H4 (cell line): ENCODE results near the gene PNPLA1. TPM values are rescaled to one million over a fixed set of nuclear protein-coding genes. Genes with fewer than 3 reads are reported as not detected.
A peak's percentile ranks its signal among the peaks of the same experiment; 100 is the strongest.
"Not testable (repeated sequence)": the region's sequence is repeated elsewhere in the genome, so short reads cannot be mapped to it uniquely, and the experiment has no call there.

Source experiments
- DNase-seq: peaks from one replicate; pipeline ENCODE4 v3.0.0-alpha.2; 2015; ENCODE audit warnings: low spot score
- total RNA-seq: library from RNA; depleted of rRNA; stranded (reverse); fragments of >200 nt; shearing (Covaris generic); gene quantifications from 2 replicates; pipeline ENCODE4 v1.2.3, GENCODE V29; 2014

Gene PNPLA1
- total RNA-seq, 1 experiment from 2014 or later = not detected

- no peak for DNase-seq
Observed at GRCh38 chr6:36335465-36336207, 65.8 kb downstream of the PNPLA1 start.

GRCh38 chr6:36336208-36336710 lies 66.4 kb downstream of the PNPLA1 start:
- no peak for DNase-seq

- no peak for DNase-seq
Observed at GRCh38 chr6:36336779-36337241, 67.0 kb downstream of the PNPLA1 start, which contains the start of gene BNIP5. TSS of gene BNIP5 (minus strand) at chr6:36336888. CDS start at chr6:36330690, 6,198 bp downstream.

- no peak for DNase-seq
Observed at GRCh38 chr6:36337814-36338213, 68.0 kb downstream of the PNPLA1 start.

- DNase-seq = not testable (repeated sequence)
Observed at GRCh38 chr6:36338223-36338622, 68.4 kb downstream of the PNPLA1 start.

GRCh38 chr6:36339146-36339545 lies 69.3 kb downstream of the PNPLA1 start:
- no peak for DNase-seq

- no peak for DNase-seq
Observed at GRCh38 chr6:36340306-36340617, 70.4 kb downstream of the PNPLA1 start.

- peak; percentile 62 for DNase-seq
Observed at GRCh38 chr6:36340618-36341454, 71.0 kb downstream of the PNPLA1 start.

- DNase-seq = no peak
Observed at GRCh38 chr6:36343109-36343680, 73.3 kb downstream of the PNPLA1 start.

GRCh38 chr6:36345681-36346466 lies 76.0 kb downstream of the PNPLA1 start:
- no peak for DNase-seq

- no peak for DNase-seq
Observed at GRCh38 chr6:36346486-36347273, 76.8 kb downstream of the PNPLA1 start.

GRCh38 chr6:36347621-36348020 lies 77.8 kb downstream of the PNPLA1 start:
- no peak for DNase-seq

GRCh38 chr6:36349240-36349639 lies 79.4 kb downstream of the PNPLA1 start:
- no peak for DNase-seq

GRCh38 chr6:36350082-36350481 lies 80.2 kb downstream of the PNPLA1 start:
- DNase-seq = no peak

GRCh38 chr6:36350681-36351571 lies 81.1 kb downstream of the PNPLA1 start:
- peak; percentile 62 for DNase-seq

GRCh38 chr6:36352477-36353157 lies 82.8 kb downstream of the PNPLA1 start:
- DNase-seq = no peak

- DNase-seq = no peak
Observed at GRCh38 chr6:36353411-36353915, 83.6 kb downstream of the PNPLA1 start.

GRCh38 chr6:36355819-36356218 lies 86.0 kb downstream of the PNPLA1 start:
- no peak for DNase-seq

- no peak for DNase-seq
Observed at GRCh38 chr6:36357872-36358225, 88.0 kb downstream of the PNPLA1 start.
